Effector CD4-positive, alpha-beta T cell (primary cell): Measurements from ENCODE around the gene PLA2G5.
"Not testable (repeated sequence)": the region's sequence is repeated elsewhere in the genome, so short reads cannot be mapped to it uniquely, and the experiment has no call there.

Experiments
- DNase-seq: peaks from one replicate; pipeline ENCODE4 v3.0.0-alpha.2; 2020
- total RNA-seq: gene quantifications from one replicate; lab custom pipeline; 2026; lab: John Stamatoyannopoulos, UW

Gene PLA2G5
- 0.75 reads per million for total RNA-seq

- no peak for DNase-seq
Observed at GRCh38 chr1:20069874-20070273, at the start of gene PLA2G5. Gene PLA2G5 (plus strand): TSS chr1:20070194. CDS start chr1:20084831, 14,637 bp downstream.

- no peak for DNase-seq
Observed at GRCh38 chr1:20028125-20028524, 41.9 kb upstream of the PLA2G5 start.

GRCh38 chr1:20028726-20029125, 41.3 kb upstream of the PLA2G5 start:
- DNase-seq = no peak

- DNase-seq = no peak
Observed at GRCh38 chr1:20029178-20029912, 40.6 kb upstream of the PLA2G5 start.

- DNase-seq = not testable (repeated sequence)
Observed at GRCh38 chr1:20030436-20031151, 39.4 kb upstream of the PLA2G5 start.

GRCh38 chr1:20031161-20031560, 38.8 kb upstream of the PLA2G5 start:
- no peak for DNase-seq

GRCh38 chr1:20031836-20032235, 38.2 kb upstream of the PLA2G5 start:
- no peak for DNase-seq

GRCh38 chr1:20032425-20032824, 37.6 kb upstream of the PLA2G5 start:
- no peak for DNase-seq

- DNase-seq = no peak
Observed at GRCh38 chr1:20033420-20033819, 36.6 kb upstream of the PLA2G5 start.

- no peak for DNase-seq
Observed at GRCh38 chr1:20035114-20035513, 34.9 kb upstream of the PLA2G5 start.

- no peak for DNase-seq
Observed at GRCh38 chr1:20037877-20038276, 32.1 kb upstream of the PLA2G5 start.

GRCh38 chr1:20047096-20047495, 22.9 kb upstream of the PLA2G5 start:
- DNase-seq = no peak

- no peak for DNase-seq
Observed at GRCh38 chr1:20048563-20048962, 21.4 kb upstream of the PLA2G5 start.

- not testable (repeated sequence) for DNase-seq
Observed at GRCh38 chr1:20049056-20049798, 20.8 kb upstream of the PLA2G5 start.

GRCh38 chr1:20051218-20051829, 18.7 kb upstream of the PLA2G5 start:
- DNase-seq = no peak

GRCh38 chr1:20052386-20052785, 17.6 kb upstream of the PLA2G5 start:
- no peak for DNase-seq

- DNase-seq = no peak
Observed at GRCh38 chr1:20057886-20058420, 12.0 kb upstream of the PLA2G5 start.

- DNase-seq = no peak
Observed at GRCh38 chr1:20058531-20058930, 11.5 kb upstream of the PLA2G5 start.

- DNase-seq = no peak
Observed at GRCh38 chr1:20059847-20060246, 10.1 kb upstream of the PLA2G5 start.

GRCh38 chr1:20060791-20061190, 9.2 kb upstream of the PLA2G5 start:
- not testable (repeated sequence) for DNase-seq

GRCh38 chr1:20061866-20062265, 8.1 kb upstream of the PLA2G5 start:
- no peak for DNase-seq

- DNase-seq = no peak
Observed at GRCh38 chr1:20063861-20064292, 6.1 kb upstream of the PLA2G5 start.

GRCh38 chr1:20068722-20069121, 1.3 kb upstream of the PLA2G5 start:
- no peak for DNase-seq
